ENCODE data around the gene GLI3. TPM values are rescaled to one million over a fixed set of nuclear protein-coding genes. Genes with fewer than 3 reads are reported as not detected.

The GLI3 gene
- total RNA-seq, 3 donors from 2014 or later: 0.03 to 0.24 (median 0.13) TPM

GRCh38 chr7:41955893-41956675, 280.9 kb downstream of the GLI3 start:
- H3K4me3 Mint-ChIP-seq: no peak overlapping the region
- no peak for ATAC-seq
- DNase-seq: no peak
- H3K4me1 Mint-ChIP-seq (ENCODE audit: low read depth): no peaks in the 10 kb centered on the region
- no peaks in the 10 kb centered on the region for H3K36me3 Mint-ChIP-seq (ENCODE audit: insufficient read depth)
- H3K27me3 Mint-ChIP-seq (ENCODE audit: low read depth): peaks cover 25% of the 10 kb centered on the region
- H3K9me3 Mint-ChIP-seq: no peaks in the 10 kb centered on the region

DNA sequence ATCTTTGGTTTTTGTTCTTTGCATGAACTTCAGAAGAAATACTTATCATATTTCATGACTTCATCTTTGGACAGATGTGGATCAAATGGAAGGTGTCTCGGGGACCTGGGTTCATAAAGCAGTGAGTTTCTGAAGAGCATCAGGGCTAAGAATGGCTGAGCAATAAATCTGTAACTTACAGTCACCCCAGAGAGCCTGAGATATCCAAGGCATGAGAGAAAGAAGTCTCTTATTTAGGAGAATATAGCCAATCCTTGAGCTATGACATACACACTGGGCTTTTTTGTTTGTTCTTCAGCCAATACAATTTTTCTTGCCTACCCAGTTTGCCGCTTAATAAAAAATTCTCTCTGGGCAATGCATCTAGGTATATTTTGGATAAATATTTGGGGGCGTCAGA, 281.6 kb downstream of the GLI3 start:
- no peaks in the 10 kb centered on the region for H3K9me3 Mint-ChIP-seq
- DNase-seq (no peak), ATAC-seq (no peak)
- peaks cover 25% of the 10 kb centered on the region for H3K27me3 Mint-ChIP-seq (ENCODE audit: low read depth)
- no peaks in the 10 kb centered on the region for H3K36me3 Mint-ChIP-seq (ENCODE audit: insufficient read depth)
- no peaks in the 10 kb centered on the region for H3K4me1 Mint-ChIP-seq (ENCODE audit: low read depth)
- H3K4me3 Mint-ChIP-seq: no peak overlapping the region

GRCh38 chr7:41954976-41955375, 282.0 kb downstream of the GLI3 start:
- Mint-ChIP-seq H3K9me3 (no peaks in the 10 kb centered on the region), H3K4me3 (no peak overlapping the region), H3K27me3 (ENCODE audit: low read depth) (peaks cover 25% of the 10 kb centered on the region), H3K36me3 (ENCODE audit: insufficient read depth) (no peaks in the 10 kb centered on the region), H3K4me1 (ENCODE audit: low read depth) (no peaks in the 10 kb centered on the region)
- ATAC-seq (no peak), DNase-seq (no peak)

GRCh38 chr7:41948503-41948902, 288.5 kb downstream of the GLI3 start:
- no peak for ATAC-seq
- Mint-ChIP-seq H3K9me3 (no peaks in the 10 kb centered on the region), H3K36me3 (ENCODE audit: insufficient read depth) (no peaks in the 10 kb centered on the region), H3K27me3 (ENCODE audit: low read depth) (peaks cover 13% of the 10 kb centered on the region), H3K4me3 (no peak overlapping the region), H3K4me1 (ENCODE audit: low read depth) (no peaks in the 10 kb centered on the region)
- DNase-seq: no peak

DNA sequence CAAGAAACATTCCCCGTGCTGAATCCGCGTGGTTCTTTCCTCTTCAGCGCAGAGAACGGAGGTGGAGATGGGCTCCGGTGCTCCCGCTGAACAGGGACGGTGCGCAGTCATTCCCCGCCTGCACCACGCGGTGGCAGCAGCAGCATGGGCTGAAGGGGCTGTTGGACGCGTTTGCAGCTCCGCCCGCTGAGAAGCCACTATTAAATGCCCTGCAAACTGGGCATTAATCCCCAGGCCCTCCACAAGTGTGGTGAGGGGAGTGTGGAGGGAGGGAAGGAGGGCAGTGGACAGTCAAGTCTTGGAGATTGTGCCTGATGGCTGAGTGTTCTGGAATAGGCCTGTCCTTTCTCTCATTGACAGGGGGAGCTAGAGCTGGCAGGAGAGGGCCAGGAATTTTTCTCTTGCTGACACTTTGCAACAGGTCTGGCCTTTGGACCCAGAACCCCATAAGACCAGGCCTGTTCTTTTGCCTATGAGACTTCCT, 293.9 kb downstream of the GLI3 start:
- no peaks in the 10 kb centered on the region for H3K9me3 Mint-ChIP-seq
- H3K4me3 Mint-ChIP-seq: no peak overlapping the region
- no peaks in the 10 kb centered on the region for H3K36me3 Mint-ChIP-seq (ENCODE audit: insufficient read depth)
- H3K27me3 Mint-ChIP-seq (ENCODE audit: low read depth): peaks cover 42% of the 10 kb centered on the region
- ATAC-seq (peak; percentile 86 to 88), DNase-seq (peak; percentile 49)
- H3K4me1 Mint-ChIP-seq (ENCODE audit: low read depth): peaks cover 4% of the 10 kb centered on the region

DNA sequence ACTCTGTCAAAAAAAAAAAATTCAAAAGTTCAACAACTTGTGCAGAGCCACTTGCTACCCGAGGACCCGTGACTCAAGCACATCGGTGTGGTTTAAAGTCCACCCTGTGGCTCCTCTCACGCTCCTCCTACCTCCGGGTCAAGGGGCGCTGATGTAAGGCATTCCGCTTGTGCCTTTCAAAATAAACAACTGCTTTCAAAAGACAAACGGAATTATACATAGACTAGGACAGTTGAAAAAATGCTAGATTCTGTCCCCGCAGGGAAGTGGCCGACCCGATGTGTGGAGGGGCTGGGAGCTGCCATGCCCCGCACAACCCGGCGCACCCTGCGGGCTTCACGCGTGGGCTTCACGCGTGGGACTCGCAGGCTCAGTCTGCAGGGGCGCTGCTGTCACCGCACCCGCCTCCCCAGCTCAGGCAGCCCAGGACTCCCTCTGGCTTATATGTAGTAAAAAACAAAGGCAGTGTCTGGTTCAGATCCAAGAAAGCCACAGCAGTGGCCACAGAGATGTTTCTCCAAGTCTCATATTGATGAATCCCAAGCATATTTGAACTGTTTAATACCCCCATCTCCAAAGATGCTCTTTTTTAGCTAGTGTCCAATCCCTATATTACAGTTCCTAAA, 294.4 kb downstream of the GLI3 start:
- H3K27me3 Mint-ChIP-seq (ENCODE audit: low read depth): peaks cover 41% of the 10 kb centered on the region
- DNase-seq (no peak), ATAC-seq (peak; percentile 6)
- H3K4me1 Mint-ChIP-seq (ENCODE audit: low read depth): peaks cover 4% of the 10 kb centered on the region
- H3K4me3 Mint-ChIP-seq: no peak overlapping the region
- no peaks in the 10 kb centered on the region for H3K9me3 Mint-ChIP-seq
- H3K36me3 Mint-ChIP-seq (ENCODE audit: insufficient read depth): no peaks in the 10 kb centered on the region

- H3K9me3 Mint-ChIP-seq: no peaks in the 10 kb centered on the region
- peaks cover 4% of the 10 kb centered on the region for H3K4me1 Mint-ChIP-seq (ENCODE audit: low read depth)
- peak; percentile 30 for DNase-seq
- H3K27me3 Mint-ChIP-seq (ENCODE audit: low read depth): peaks cover 33% of the 10 kb centered on the region
- H3K36me3 Mint-ChIP-seq (ENCODE audit: insufficient read depth): no peaks in the 10 kb centered on the region
- no peak overlapping the region for H3K4me3 Mint-ChIP-seq
- ATAC-seq: peak; percentile 65 to 79
Observed at GRCh38 chr7:41940760-41941343, 296.2 kb downstream of the GLI3 start.

GRCh38 chr7:41938371-41938770, 298.6 kb downstream of the GLI3 start:
- H3K27me3 Mint-ChIP-seq (ENCODE audit: low read depth): peaks cover 32% of the 10 kb centered on the region
- H3K36me3 Mint-ChIP-seq (ENCODE audit: insufficient read depth): no peaks in the 10 kb centered on the region
- H3K9me3 Mint-ChIP-seq: no peaks in the 10 kb centered on the region
- DNase-seq (no peak), ATAC-seq (no peak)
- H3K4me3 Mint-ChIP-seq: no peak overlapping the region
- peaks cover 4% of the 10 kb centered on the region for H3K4me1 Mint-ChIP-seq (ENCODE audit: low read depth)

DNA sequence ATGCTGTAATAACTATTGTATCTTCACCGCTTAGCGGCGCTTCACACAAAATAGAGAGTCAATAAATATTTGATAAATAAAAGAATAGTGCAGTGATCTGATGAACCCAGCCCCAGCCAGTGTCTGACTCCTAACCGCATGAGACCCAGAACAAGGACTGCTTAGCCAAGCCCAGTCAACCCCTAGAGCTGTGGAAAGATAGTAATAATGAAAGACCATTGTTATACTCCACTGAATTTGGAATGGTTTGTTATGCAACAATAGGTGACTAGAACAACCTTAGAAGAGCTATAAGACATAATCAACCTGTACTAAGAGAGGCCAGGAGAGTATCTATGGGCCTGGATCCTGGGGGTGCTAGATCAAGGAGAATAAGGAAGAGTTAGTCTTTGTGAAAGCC, 303.6 kb downstream of the GLI3 start:
- ATAC-seq (no peak), DNase-seq (no peak)

GRCh38 chr7:41931263-41931646, 305.8 kb downstream of the GLI3 start:
- Mint-ChIP-seq H3K27me3 (ENCODE audit: low read depth) (peaks cover 12% of the 10 kb centered on the region), H3K4me1 (ENCODE audit: low read depth) (no peaks in the 10 kb centered on the region), H3K36me3 (ENCODE audit: insufficient read depth) (no peaks in the 10 kb centered on the region), H3K9me3 (no peaks in the 10 kb centered on the region), H3K4me3 (no peak overlapping the region)
- ATAC-seq (no peak), DNase-seq (no peak)

More for the DNA sequence above, 303.6 kb downstream of the GLI3 start:
- H3K4me3 Mint-ChIP-seq: no peak overlapping the region
- H3K36me3 Mint-ChIP-seq (ENCODE audit: insufficient read depth): no peaks in the 10 kb centered on the region
- H3K27me3 Mint-ChIP-seq (ENCODE audit: low read depth): peaks cover 9% of the 10 kb centered on the region
- H3K4me1 Mint-ChIP-seq (ENCODE audit: low read depth): no peaks in the 10 kb centered on the region
- H3K9me3 Mint-ChIP-seq: no peaks in the 10 kb centered on the region

DNA sequence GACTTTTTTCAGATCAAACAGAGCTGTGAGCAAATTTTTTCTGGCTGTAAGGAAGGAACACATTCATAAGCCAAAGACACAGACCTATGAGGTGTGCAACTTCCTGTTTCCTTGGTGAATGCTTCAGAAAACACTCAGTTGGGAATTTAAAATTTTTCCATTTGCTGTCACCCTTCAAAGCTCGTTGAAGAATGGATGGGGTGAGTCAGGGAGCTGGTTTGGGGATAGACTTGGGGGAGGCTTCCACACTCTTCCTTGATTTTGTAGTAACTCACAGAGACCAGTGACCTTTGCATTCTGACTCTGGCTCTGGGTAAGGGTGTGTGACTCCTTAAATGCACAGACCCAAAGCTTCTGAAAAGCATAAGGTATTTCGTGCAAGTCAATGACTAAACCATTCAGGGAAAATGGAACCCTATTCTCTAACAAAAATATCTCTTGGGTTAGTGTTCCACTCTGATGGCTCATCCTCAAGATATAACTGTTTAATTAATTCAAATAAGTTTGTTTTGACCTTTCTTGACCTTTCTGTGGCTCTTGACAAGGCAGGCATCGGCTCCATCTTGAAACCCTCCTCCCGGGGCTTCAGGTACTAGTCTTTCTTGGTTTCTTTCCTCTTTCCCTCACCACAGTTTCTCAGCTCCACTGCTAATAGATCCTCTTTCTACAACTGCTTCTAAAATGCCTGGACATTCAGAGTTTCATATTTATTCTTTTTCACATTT, 306.3 kb downstream of the GLI3 start:
- H3K4me3 Mint-ChIP-seq: no peak overlapping the region
- H3K9me3 Mint-ChIP-seq: no peaks in the 10 kb centered on the region

DNA sequence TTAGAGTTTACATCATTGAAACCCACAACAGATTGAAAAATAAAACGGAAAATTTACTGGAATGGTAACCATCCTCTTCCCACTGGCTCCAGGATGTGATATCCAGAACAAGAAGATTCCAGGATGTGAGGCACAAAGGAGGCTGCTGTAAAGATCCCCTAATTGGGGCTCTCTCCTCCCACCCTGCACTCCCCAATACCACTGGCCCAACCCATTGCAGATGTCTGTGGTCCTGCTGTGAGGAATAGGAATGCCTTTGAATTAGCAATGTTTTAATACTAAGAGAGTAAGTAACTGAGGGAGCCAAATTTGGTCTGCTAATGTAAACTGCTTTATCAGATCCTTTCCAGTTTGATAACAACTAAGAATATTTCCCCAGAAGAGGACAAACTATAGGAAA, 308.2 kb downstream of the GLI3 start:
- H3K4me3 Mint-ChIP-seq: no peak overlapping the region
- H3K27me3 Mint-ChIP-seq (ENCODE audit: low read depth): peaks cover 14% of the 10 kb centered on the region
- ATAC-seq (no peak), DNase-seq (no peak)
- no peaks in the 10 kb centered on the region for H3K36me3 Mint-ChIP-seq (ENCODE audit: insufficient read depth)
- no peaks in the 10 kb centered on the region for H3K4me1 Mint-ChIP-seq (ENCODE audit: low read depth)
- H3K9me3 Mint-ChIP-seq: no peaks in the 10 kb centered on the region

More for the DNA sequence above, 306.3 kb downstream of the GLI3 start:
- ATAC-seq (no peak), DNase-seq (no peak)
- no peaks in the 10 kb centered on the region for H3K4me1 Mint-ChIP-seq (ENCODE audit: low read depth)
- H3K36me3 Mint-ChIP-seq (ENCODE audit: insufficient read depth): no peaks in the 10 kb centered on the region
- peaks cover 13% of the 10 kb centered on the region for H3K27me3 Mint-ChIP-seq (ENCODE audit: low read depth)

- no peak for DNase-seq
- Mint-ChIP-seq H3K4me1 (ENCODE audit: low read depth) (no peaks in the 10 kb centered on the region), H3K9me3 (no peaks in the 10 kb centered on the region), H3K27me3 (ENCODE audit: low read depth) (peaks cover 14% of the 10 kb centered on the region), H3K4me3 (no peak overlapping the region), H3K36me3 (ENCODE audit: insufficient read depth) (no peaks in the 10 kb centered on the region)
- no peak for ATAC-seq
Observed at GRCh38 chr7:41928166-41928565, 308.8 kb downstream of the GLI3 start.

GRCh38 chr7:41927380-41927779, 309.6 kb downstream of the GLI3 start:
- ATAC-seq (no peak), DNase-seq (no peak)
- Mint-ChIP-seq H3K4me1 (ENCODE audit: low read depth) (no peaks in the 10 kb centered on the region), H3K9me3 (no peaks in the 10 kb centered on the region), H3K36me3 (ENCODE audit: insufficient read depth) (no peaks in the 10 kb centered on the region), H3K4me3 (no peak overlapping the region), H3K27me3 (ENCODE audit: low read depth) (peaks cover 12% of the 10 kb centered on the region)
